Left lung (tissue), 10 donors: ENCODE data around the gene TMEM225B. TPM values are rescaled to one million over a fixed set of nuclear protein-coding genes. Genes with fewer than 3 reads are reported as not detected.
"Not testable (repeated sequence)": the region's sequence is repeated elsewhere in the genome, so short reads cannot be mapped to it uniquely, and the experiment has no call there.

Experiments used
- ATAC-seq: fragments of 200-7000 bp; cut with Tn5 transposase; one replicate; pipeline ENCODE4 v1.9.1; 2020; ENCODE audit warnings: moderate library complexity
- DNase-seq, 4 donors: peaks; one replicate each; pipeline ENCODE4 v3.0.0-alpha.2; 2013 to 2020
- H3K27ac ChIP-seq, 2 donors: fragments of 200-600 bp; sonication (generic) in 1 of 2; one replicate each; pipeline versions ENCODE4 v1.5.0 to v1.8.0; 2020 to 2021
- H3K27me3 ChIP-seq, 2 donors: fragments of 200-600 bp; sonication (generic) in 1 of 2; one replicate each; pipeline versions ENCODE4 v1.5.0 to v1.8.0; 2020 to 2021
- H3K36me3 ChIP-seq, 2 donors: fragments of 200-600 bp; sonication (generic) in 1 of 2; one replicate each; pipeline versions ENCODE4 v1.5.0 to v1.8.0; 2020 to 2021
- H3K4me1 ChIP-seq, 2 donors: fragments of 200-600 bp; one replicate each; pipeline ENCODE4 v1.8.0; 2021
- H3K4me3 ChIP-seq, 2 donors: fragments of 200-600 bp; sonication (generic) in 1 of 2; one replicate each; pipeline versions ENCODE4 v1.5.0 to v1.8.0; 2020 to 2021; ENCODE audit warnings: mild to moderate bottlenecking in 1 of 2
- H3K9me3 ChIP-seq, 2 donors: fragments of 200-600 bp; sonication (generic) in 1 of 2; one replicate each; pipeline versions ENCODE4 v1.5.0 to v1.8.0; 2020 to 2021
- intact Hi-C, 2 donors: fragments of 100-400 bp; cut with DNase I; formaldehyde crosslinking; loops; one replicate each; pipeline versions ENCODE4 v1.11.2 to v1.14.2; 2022
- polyA plus RNA-seq, 6 donors: library from polyadenylated mRNA; unstranded; fragments of 120-200 nt; gene quantifications; one replicate each; pipeline ENCODE4 v1.2.1, GENCODE V29; 2013; ENCODE audit not compliant: insufficient read length in 6 of 6
- total RNA-seq, 2 donors: library from RNA; stranded (reverse); fragmentation: NEBNext Ultra II Directional; extraction: Animal tissue kit (Norgen Biotek cat#: 25700); gene quantifications; one replicate each; pipeline ENCODE4 v1.2.1, GENCODE V29; 2021
- TF ChIP-seq, protein P1 (sequence below), 2 donors: fragments of 200-600 bp; sonication (generic) in 1 of 2; IDR thresholded peaks; one replicate each; pipeline versions ENCODE4 v1.5.0 to v1.8.0; 2021; ENCODE audit warnings: antibody characterized with exemption in 2 of 2
- donor health status: DM: no; HTN: yes; CAD: no.
- donor health status: DM: no; HTN: no; CAD: no.

TMEM225B gene
- total and polyA plus RNA-seq, 8 donors = 0.60 to 1.9 (median 1.5) TPM

- Histone ChIP-seq H3K9me3 (peaks cover 0 to 2% of the 10 kb centered on the region in 2 donors), H3K27ac (no peak overlapping the region), H3K36me3 (peaks cover 0 to 6% of the 10 kb centered on the region in 2 donors), H3K4me1 (no peaks in the 10 kb centered on the region), H3K4me3 (no peak overlapping the region), H3K27me3 (no peaks in the 10 kb centered on the region)
- ATAC-seq = no peak
- TF ChIP-seq, protein P1, sequence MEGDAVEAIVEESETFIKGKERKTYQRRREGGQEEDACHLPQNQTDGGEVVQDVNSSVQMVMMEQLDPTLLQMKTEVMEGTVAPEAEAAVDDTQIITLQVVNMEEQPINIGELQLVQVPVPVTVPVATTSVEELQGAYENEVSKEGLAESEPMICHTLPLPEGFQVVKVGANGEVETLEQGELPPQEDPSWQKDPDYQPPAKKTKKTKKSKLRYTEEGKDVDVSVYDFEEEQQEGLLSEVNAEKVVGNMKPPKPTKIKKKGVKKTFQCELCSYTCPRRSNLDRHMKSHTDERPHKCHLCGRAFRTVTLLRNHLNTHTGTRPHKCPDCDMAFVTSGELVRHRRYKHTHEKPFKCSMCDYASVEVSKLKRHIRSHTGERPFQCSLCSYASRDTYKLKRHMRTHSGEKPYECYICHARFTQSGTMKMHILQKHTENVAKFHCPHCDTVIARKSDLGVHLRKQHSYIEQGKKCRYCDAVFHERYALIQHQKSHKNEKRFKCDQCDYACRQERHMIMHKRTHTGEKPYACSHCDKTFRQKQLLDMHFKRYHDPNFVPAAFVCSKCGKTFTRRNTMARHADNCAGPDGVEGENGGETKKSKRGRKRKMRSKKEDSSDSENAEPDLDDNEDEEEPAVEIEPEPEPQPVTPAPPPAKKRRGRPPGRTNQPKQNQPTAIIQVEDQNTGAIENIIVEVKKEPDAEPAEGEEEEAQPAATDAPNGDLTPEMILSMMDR (IDR thresholded peaks at IDR 0.05) = no peak
- DNase-seq = no peak
- intact Hi-C loops = no loop called here
These were observed 47.5 kb downstream of the TMEM225B start for GRCh38 chr7:99645590-99645989.

GRCh38 chr7:99648843-99649242 lies 50.8 kb downstream of the TMEM225B start:
- DNase-seq (no peak), ATAC-seq (no peak)
- intact Hi-C loops = no loop called here
- H3K4me3 ChIP-seq = no peak overlapping the region
- H3K9me3 ChIP-seq = peaks cover 0 to 2% of the 10 kb centered on the region in 2 donors
- H3K27me3 ChIP-seq = no peaks in the 10 kb centered on the region
- TF ChIP-seq, protein P1 (IDR thresholded peaks at IDR 0.05) = no peak
- H3K36me3 ChIP-seq = peaks cover 0 to 6% of the 10 kb centered on the region in 2 donors
- H3K4me1 ChIP-seq = no peaks in the 10 kb centered on the region
- no peak overlapping the region for H3K27ac ChIP-seq

GRCh38 chr7:99651290-99651689 lies 53.2 kb downstream of the TMEM225B start:
- Histone ChIP-seq H3K27me3 (no peaks in the 10 kb centered on the region), H3K36me3 (no peaks in the 10 kb centered on the region), H3K4me3 (no peak overlapping the region), H3K27ac (no peak overlapping the region), H3K4me1 (no peaks in the 10 kb centered on the region), H3K9me3 (no peaks in the 10 kb centered on the region)
- ATAC-seq = no peak
- intact Hi-C loops = no loop called here
- TF ChIP-seq, protein P1 (IDR thresholded peaks at IDR 0.05) = no peak
- no peak for DNase-seq

- intact Hi-C loops = no loop called here
- TF ChIP-seq, protein P1 (IDR thresholded peaks at IDR 0.05) = no peak
- Histone ChIP-seq H3K4me3 (no peak overlapping the region), H3K36me3 (no peaks in the 10 kb centered on the region), H3K9me3 (no peaks in the 10 kb centered on the region), H3K27me3 (no peaks in the 10 kb centered on the region), H3K27ac (no peak overlapping the region), H3K4me1 (no peaks in the 10 kb centered on the region)
- DNase-seq = no peak
- ATAC-seq = no peak
These were observed 54.6 kb downstream of the TMEM225B start for GRCh38 chr7:99652671-99653070.

- H3K27me3 ChIP-seq, DNase-seq, H3K4me3 ChIP-seq, H3K9me3 ChIP-seq, H3K4me1 ChIP-seq, ATAC-seq, H3K36me3 ChIP-seq, intact Hi-C loops, H3K27ac ChIP-seq: not testable (repeated sequence)
These were observed 55.2 kb downstream of the TMEM225B start for GRCh38 chr7:99653269-99653668.

DNA sequence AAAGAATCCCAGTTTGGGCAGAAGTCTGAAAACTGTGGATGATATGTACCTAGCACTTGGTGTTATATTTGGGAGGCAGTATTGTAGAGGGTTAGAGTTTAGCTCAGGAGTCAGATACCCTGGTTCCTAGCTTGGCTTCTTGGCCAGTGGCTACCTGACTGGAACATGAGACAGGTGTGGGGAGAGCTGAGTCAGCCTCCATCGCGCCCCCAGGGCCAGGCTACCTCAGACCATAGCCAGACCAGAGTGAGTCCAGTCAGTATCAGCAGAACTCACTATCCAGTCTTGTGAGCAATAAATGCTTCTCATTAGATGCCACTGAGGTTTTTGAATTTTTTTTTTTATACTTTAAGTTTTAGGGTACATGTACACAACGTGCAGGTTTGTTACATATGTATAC lies 55.7 kb downstream of the TMEM225B start:
- Histone ChIP-seq H3K27me3 (no peaks in the 10 kb centered on the region), H3K4me1 (no peaks in the 10 kb centered on the region), H3K9me3 (no peaks in the 10 kb centered on the region), H3K36me3 (no peaks in the 10 kb centered on the region), H3K27ac (no peak overlapping the region), H3K4me3 (no peak overlapping the region)
- no peak for DNase-seq
- ATAC-seq = no peak
- intact Hi-C loops = no loop called here
- TF ChIP-seq, protein P1 (IDR thresholded peaks at IDR 0.05) = no peak

DNA sequence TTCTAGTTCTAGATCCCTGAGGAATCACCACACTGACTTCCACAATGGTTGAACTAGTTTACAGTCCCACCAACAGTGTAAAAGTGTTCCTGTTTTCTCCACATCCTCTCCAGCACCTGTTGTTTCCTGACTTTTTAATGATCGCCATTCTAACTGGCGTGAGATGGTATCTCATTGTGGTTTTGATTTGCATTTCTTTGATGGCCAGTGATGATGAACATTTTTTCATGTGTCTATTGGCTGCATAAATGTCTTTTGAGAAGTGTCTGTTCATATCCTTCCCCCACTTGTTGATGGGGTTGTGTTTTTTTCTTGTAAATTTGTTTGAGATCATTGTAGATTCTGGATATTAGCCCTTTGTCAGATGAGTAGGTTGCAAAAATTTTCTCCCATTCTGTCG lies 56.6 kb downstream of the TMEM225B start:
- H3K4me3 ChIP-seq, H3K9me3 ChIP-seq, H3K36me3 ChIP-seq, ATAC-seq, H3K27ac ChIP-seq, intact Hi-C loops, H3K27me3 ChIP-seq, H3K4me1 ChIP-seq, DNase-seq: not testable (repeated sequence)

GRCh38 chr7:99657879-99658278 lies 59.8 kb downstream of the TMEM225B start:
- DNase-seq, ATAC-seq, intact Hi-C loops, H3K27ac ChIP-seq, H3K4me3 ChIP-seq, H3K9me3 ChIP-seq, H3K27me3 ChIP-seq, H3K4me1 ChIP-seq: not testable (repeated sequence)
- H3K36me3 ChIP-seq = peaks cover 0 to 15% of the 10 kb centered on the region in 2 donors
